Activated CD4-positive, alpha-beta T cell treated with anti-CD3 and anti-CD28 coated beads, Interleukin-2, Interleukin-4, amounts not matched to agents 100 ng/mL and 50 ng/mL, durations not matched to agents 16 hours and 8 hours (primary cell): ENCODE measurements around the gene TNFAIP8L2.
"Not testable (repeated sequence)": the region's sequence is repeated elsewhere in the genome, so short reads cannot be mapped to it uniquely, and the experiment has no call there.

Experiments used
- DNase-seq: peaks from one replicate; pipeline ENCODE4 v3.0.0-alpha.2; 2020; ENCODE audit warnings: low spot score

The TNFAIP8L2 gene

DNA sequence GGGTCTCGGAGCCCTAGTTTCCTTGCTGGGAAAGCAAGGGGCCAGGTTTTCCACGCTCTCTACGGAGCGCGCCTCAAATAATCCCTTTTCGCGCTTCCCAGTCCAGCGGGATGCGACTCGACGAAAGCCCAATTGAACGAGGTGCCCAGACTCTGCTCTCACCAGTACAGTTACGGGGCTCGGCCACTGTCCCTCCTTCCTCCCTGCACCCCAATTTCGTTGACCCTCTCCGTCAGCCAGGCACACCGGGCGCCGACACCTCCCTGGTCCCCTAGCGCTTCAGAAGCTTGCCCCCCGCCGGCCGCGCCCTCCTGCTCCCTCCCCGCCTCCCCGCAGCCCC, 10.4 kb upstream of the TNFAIP8L2 start:
- DNase-seq: no peak

DNA sequence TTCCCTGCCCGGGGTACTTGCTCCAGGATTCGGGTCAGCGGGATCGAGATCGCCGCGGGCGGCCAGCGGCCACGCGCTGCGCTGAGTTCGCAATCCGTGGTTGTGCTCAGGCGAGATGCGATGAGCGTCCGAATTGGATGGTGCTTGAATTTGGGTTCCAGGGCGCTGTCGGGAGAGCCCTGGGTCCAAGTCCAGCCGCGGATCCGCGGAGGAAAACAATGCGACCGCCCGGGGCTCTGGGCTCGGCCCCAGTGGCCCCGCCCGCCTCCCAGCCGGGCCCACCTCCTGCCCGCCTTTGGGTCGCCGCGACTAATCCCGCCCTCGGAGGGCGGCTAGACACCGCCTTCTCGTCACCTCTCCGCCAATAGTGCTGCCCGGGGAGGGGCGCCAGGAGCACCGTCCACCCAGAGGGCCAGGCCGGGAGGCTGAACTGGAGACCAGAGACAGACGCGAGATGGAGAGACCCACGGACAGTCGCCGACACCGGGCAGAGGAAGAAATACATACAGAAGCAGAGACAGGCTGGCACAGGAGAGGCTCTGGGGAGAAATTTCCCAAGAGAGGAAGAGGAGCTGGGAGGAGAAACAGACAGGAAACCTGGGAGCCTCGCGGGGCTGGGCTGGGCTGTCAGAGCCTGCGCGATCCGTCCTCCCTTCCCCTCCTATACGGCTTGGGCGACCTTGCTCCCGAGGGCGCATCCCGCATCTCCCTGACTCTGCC, 9.9 kb upstream of the TNFAIP8L2 start, which contains the start of gene SEMA6C:
TSS of gene SEMA6C (minus strand) at position 220 of the 720 bp plus-strand sequence. CDS start 4,010 bp downstream, outside the sequence.
- DNase-seq: peak; percentile 88

GRCh38 chr1:151147132-151147503, 9.3 kb upstream of the TNFAIP8L2 start:
- no peak for DNase-seq

DNA sequence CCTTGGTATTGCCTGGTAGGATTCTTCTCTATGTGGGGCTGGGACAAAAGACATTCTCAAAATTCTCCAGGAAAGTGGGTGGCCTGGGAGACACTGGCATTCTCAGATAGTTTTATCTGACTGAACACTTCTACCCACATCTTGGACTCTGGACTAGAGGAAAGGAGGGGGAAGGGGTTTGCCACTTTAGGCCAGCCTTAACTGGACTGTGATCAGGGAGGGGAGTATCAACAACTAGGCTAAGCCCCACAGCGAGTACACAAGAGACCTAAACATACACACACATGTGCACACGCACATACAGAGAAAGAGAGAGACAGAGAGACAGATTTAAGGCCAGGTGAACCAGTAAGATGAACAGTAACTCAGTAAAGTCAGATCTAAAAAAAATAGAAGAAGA, 8.8 kb upstream of the TNFAIP8L2 start:
- no peak for DNase-seq

DNA sequence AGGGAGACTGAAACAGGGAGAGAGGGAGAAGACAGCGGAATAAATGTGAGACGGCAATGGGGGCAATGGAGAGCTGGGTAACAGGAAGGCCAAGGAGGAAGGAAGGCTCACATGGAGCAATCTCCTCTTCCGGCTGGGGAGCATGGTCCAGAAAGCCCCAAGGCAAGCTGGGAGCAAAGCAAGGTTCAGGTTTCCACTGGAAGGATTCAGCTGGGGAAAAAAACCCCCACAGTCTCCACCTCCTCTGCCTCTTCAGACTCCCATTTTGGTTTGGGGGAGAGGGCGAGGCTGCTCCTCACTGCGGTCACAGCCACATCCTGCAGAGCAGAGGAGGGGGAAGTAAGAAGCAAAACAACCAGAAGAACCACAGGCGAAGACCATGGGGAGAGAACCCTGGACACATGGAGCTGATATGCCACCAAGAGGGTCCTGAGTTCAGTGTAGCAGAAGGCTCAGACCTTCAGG, 650 bp downstream of the TNFAIP8L2 start:
- DNase-seq: peak; percentile 70

GRCh38 chr1:151158326-151158725, 1.9 kb downstream of the TNFAIP8L2 start:
- DNase-seq: no peak

DNA sequence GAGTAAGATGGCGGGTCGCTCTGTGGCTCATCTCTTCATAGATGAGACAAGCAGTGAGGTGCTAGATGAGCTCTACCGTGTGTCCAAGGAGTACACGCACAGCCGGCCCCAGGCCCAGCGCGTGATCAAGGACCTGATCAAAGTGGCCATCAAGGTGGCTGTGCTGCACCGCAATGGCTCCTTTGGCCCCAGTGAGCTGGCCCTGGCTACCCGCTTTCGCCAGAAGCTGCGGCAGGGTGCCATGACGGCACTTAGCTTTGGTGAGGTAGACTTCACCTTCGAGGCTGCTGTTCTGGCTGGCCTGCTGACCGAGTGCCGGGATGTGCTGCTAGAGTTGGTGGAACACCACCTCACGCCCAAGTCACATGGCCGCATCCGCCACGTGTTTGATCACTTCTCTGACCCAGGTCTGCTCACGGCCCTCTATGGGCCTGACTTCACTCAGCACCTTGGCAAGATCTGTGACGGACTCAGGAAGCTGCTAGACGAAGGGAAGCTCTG, 2.4 kb downstream of the TNFAIP8L2 start:
- no peak for DNase-seq

DNA sequence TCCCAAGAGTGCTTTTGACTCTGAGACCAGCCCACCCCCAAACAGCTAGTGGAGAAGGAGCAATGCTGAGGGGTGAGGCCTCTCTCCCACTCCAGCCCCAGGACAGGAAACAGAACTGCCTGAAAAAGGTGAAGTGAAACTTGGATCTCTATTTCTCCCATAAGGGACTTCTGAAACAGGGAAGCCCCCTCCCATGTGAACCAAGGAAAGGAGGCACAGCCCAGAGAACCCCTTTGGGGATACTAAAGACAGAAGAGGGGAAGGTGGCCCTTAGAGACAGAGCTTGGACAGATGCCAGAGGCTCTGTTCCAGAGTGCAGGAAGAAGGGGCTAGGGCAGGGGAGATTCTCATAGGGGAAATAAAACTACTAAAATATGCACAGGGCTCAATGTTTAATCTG, 2.9 kb downstream of the TNFAIP8L2 start:
- no peak for DNase-seq

GRCh38 chr1:151164732-151165280, 8.4 kb downstream of the TNFAIP8L2 start:
- DNase-seq: no peak

GRCh38 chr1:151165281-151165737, 8.9 kb downstream of the TNFAIP8L2 start:
- DNase-seq: no peak

- peak; percentile 98 for DNase-seq
Measured at GRCh38 chr1:151165738-151166504, 9.5 kb downstream of the TNFAIP8L2 start, which contains the start of the genes LYSMD1 and SCNM1. TSS of gene LYSMD1 (minus strand) at chr1:151165902. CDS start at chr1:151165258, 644 bp downstream. TSS of gene SCNM1 (plus strand) at chr1:151166144. CDS start at chr1:151166153, 9 bp downstream.

GRCh38 chr1:151166505-151166956, 10.1 kb downstream of the TNFAIP8L2 start:
- no peak for DNase-seq

DNA sequence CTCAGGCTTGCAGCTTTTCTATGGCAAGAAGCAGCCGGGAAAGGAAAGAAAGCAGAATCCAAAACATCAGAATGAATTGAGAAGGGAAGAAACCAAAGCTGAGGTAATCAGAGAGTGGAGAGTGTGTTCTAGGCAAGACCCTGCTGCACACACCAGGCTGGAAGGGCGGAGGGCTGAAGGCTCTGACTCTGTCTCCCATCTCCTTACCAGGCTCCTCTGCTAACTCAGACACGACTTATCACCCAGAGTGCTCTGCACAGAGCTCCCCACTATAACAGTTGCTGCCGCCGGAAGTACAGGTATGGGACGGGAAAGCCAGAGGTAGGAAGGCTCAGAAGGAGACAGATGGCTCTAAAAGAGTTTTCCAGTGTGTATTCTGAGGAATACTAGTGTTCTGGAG, 10.7 kb downstream of the TNFAIP8L2 start:
- no peak for DNase-seq

DNA sequence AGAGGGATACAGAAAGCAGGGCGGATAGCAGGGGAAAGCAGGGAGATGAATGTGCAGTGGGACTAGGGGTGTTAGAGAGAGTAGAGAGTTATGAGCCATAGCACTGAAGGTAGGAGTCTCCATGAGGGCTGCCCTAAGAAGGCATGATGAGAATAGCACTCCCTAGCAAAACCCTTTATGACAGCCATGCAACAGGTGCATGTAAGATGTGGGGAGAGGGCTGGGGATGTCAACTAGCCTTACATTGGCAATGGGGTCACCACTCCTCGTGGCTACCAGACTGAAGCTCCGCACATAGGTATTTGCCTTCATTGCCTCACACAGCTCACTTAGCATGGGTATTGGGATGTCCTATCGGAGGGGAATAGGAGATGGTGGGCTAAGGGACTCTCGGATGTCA, 14.7 kb downstream of the TNFAIP8L2 start:
- DNase-seq: no peak

DNA sequence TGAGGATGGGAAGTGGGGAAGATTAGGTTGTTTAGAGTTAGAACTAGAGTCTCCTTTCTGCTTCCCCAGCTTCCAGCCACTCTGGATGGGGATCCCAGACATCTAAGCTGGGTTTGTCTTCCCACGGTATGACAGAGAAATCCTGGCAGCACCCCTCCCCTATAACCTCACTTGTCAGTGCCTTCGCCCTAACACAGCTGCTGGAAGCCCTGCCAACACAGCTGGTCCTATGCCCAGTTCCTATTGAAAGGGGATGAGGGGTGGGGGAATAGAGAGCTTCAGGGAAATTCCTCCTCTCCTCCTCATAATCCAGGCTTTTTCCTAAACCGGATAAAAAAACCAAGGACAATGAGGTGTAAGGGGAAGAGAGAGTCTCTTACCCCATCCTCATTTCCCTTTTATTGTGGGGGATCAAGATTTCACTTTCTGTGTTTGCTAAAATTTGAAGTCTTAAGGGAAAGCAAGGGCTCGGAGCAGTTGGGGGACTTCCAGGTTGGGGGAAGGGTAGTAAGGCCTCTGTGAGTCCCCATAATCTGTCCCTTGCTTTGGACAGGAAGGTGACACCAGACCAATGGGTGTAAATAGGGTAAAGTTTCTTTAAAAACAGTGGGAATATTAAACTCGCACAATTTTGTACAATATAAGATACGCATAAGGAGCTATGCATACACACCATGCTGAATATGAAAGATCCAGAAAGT, 18.7 kb downstream of the TNFAIP8L2 start:
- DNase-seq: no peak

DNA sequence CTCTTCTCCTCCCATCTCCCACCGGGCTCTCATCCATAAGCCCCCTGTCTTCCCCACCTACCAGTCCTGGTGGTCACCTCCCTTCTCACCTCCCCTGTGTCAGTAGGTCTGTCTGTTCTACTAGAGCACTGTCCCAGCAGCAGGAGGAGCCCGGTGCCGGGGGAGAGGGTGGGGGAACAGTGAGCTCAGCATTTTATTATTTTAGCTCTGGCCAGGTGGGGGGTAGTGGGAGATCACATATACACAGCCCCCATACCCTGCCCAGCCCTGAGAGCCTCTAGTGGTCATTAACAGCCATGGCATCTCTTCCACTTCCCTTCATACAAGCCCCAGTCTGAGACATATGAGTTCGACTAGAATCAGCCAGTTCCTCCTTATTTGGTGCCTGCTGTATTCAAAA, 19.4 kb downstream of the TNFAIP8L2 start, which contains the start of gene TMOD4:
TSS of gene TMOD4 (minus strand) at position 119 of the 400 bp plus-strand sequence. CDS start 1,106 bp downstream, outside the sequence.
- DNase-seq: no peak

DNA sequence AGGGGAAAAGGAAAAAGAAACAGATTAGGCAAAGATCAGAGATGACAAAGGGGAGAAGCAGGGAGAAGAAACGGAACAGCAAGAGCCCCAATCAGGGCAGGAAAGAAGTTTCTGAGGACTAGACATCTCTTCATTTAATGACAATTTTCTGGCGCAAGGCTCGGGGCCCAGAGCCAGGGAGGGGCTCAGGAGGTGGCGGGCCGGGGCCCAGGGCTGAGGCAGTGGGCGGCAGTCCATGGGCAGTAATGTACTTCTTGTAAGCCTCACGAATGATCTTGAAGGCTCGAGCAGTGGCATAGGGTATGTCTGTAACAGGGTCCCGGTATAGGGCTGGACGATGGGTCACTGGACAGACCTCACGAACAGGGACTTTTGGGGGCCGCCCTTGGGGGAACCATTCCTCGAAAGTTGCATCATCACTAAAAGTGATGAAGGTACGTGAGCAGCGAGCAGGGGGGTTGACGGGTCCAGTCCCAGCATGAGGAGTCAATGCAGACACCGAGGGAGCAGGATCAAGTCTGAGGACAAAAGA, 20.1 kb downstream of the TNFAIP8L2 start:
- no peak for DNase-seq

- no peak for DNase-seq
Measured at GRCh38 chr1:151184211-151184610, 27.8 kb downstream of the TNFAIP8L2 start.

DNA sequence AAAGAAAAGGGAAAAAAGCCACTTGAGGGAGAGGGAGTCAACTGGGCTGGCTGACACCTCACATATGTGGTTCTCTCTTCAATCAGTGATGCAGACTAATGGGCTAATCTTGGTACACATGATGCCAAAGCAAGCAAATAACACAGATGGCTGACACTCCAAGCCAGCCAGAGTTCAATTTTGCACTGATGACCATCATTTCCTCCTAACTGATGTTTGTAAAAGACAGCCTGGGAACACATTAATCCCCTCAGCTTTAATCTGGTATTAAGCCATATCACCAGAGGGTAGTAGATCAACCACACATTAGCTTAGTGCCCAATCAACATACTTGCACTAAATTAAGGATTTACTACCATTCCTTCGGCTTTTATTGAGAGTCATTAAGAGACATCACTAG, 30.8 kb downstream of the TNFAIP8L2 start:
- no peak for DNase-seq

- not testable (repeated sequence) for DNase-seq
Measured at GRCh38 chr1:151188667-151189066, 32.2 kb downstream of the TNFAIP8L2 start.
